ENCODE results near the gene CTNND2. TPM values are rescaled to one million over a fixed set of nuclear protein-coding genes. Genes with fewer than 3 reads are reported as not detected.
"Not testable (repeated sequence)": the region's sequence is repeated elsewhere in the genome, so short reads cannot be mapped to it uniquely, and the experiment has no call there.

Gene CTNND2
- total RNA-seq, 2 experiments from 2014 or later = not detected

- peaks cover 8% of the 10 kb centered on the region for H3K9me3 Mint-ChIP-seq
- H3K27me3 Mint-ChIP-seq (ENCODE audit: low read depth) = peaks cover 4% of the 10 kb centered on the region
- intact Hi-C loops (cut with micrococcal nuclease) = no loop called here
- H3K4me3 Mint-ChIP-seq = no peak overlapping the region
- no peaks in the 10 kb centered on the region for H3K4me1 Mint-ChIP-seq (ENCODE audit: low read depth)
- DNase-seq = no peak
- CTCF ChIA-PET = no interaction called here
- H3K36me3 Mint-ChIP-seq (ENCODE audit: low read depth) = no peaks in the 10 kb centered on the region
- H3K27ac Mint-ChIP-seq = no peak overlapping the region
These were observed 284.8 kb downstream of the CTNND2 start for GRCh38 chr5:11619339-11620024.

GRCh38 chr5:11617080-11617479, 287.2 kb downstream of the CTNND2 start:
- no peak overlapping the region for H3K27ac Mint-ChIP-seq
- intact Hi-C loops (cut with micrococcal nuclease) = no loop called here
- DNase-seq = no peak
- H3K27me3 Mint-ChIP-seq (ENCODE audit: low read depth) = peaks cover 4% of the 10 kb centered on the region
- H3K4me1 Mint-ChIP-seq (ENCODE audit: low read depth) = no peaks in the 10 kb centered on the region
- H3K4me3 Mint-ChIP-seq = no peak overlapping the region
- CTCF ChIA-PET = no interaction called here
- H3K9me3 Mint-ChIP-seq = peaks cover 2% of the 10 kb centered on the region
- H3K36me3 Mint-ChIP-seq (ENCODE audit: low read depth) = no peaks in the 10 kb centered on the region

GRCh38 chr5:11616624-11617023, 287.6 kb downstream of the CTNND2 start:
- H3K27ac Mint-ChIP-seq; DNase-seq; H3K4me3 Mint-ChIP-seq; H3K27me3 Mint-ChIP-seq (ENCODE audit: low read depth); H3K9me3 Mint-ChIP-seq; H3K4me1 Mint-ChIP-seq (ENCODE audit: low read depth); CTCF ChIA-PET; intact Hi-C loops (cut with micrococcal nuclease); H3K36me3 Mint-ChIP-seq (ENCODE audit: low read depth): not testable (repeated sequence)

- DNase-seq = no peak
- peaks cover 3% of the 10 kb centered on the region for H3K9me3 Mint-ChIP-seq
- no peaks in the 10 kb centered on the region for H3K4me1 Mint-ChIP-seq (ENCODE audit: low read depth)
- H3K27me3 Mint-ChIP-seq (ENCODE audit: low read depth) = no peaks in the 10 kb centered on the region
- CTCF ChIA-PET = no interaction called here
- H3K36me3 Mint-ChIP-seq (ENCODE audit: low read depth) = no peaks in the 10 kb centered on the region
- no peak overlapping the region for H3K27ac Mint-ChIP-seq
- intact Hi-C loops (cut with micrococcal nuclease) = no loop called here
- no peak overlapping the region for H3K4me3 Mint-ChIP-seq
These were observed 293.2 kb downstream of the CTNND2 start for GRCh38 chr5:11611011-11611410.

- intact Hi-C loops (cut with micrococcal nuclease) = no loop called here
- CTCF ChIA-PET = no interaction called here
- H3K27ac Mint-ChIP-seq = no peak overlapping the region
- no peaks in the 10 kb centered on the region for H3K4me1 Mint-ChIP-seq (ENCODE audit: low read depth)
- H3K36me3 Mint-ChIP-seq (ENCODE audit: low read depth) = no peaks in the 10 kb centered on the region
- H3K4me3 Mint-ChIP-seq = no peak overlapping the region
- peaks cover 1% of the 10 kb centered on the region for H3K9me3 Mint-ChIP-seq
- no peak for DNase-seq
- H3K27me3 Mint-ChIP-seq (ENCODE audit: low read depth) = no peaks in the 10 kb centered on the region
These were observed 294.5 kb downstream of the CTNND2 start for GRCh38 chr5:11609570-11610303.

- H3K9me3 Mint-ChIP-seq = peaks cover 1% of the 10 kb centered on the region
- no peak for DNase-seq
- no peaks in the 10 kb centered on the region for H3K4me1 Mint-ChIP-seq (ENCODE audit: low read depth)
- no peak overlapping the region for H3K27ac Mint-ChIP-seq
- H3K36me3 Mint-ChIP-seq (ENCODE audit: low read depth) = no peaks in the 10 kb centered on the region
- no peak overlapping the region for H3K4me3 Mint-ChIP-seq
- no peaks in the 10 kb centered on the region for H3K27me3 Mint-ChIP-seq (ENCODE audit: low read depth)
- intact Hi-C loops (cut with micrococcal nuclease) = no loop called here
- CTCF ChIA-PET = no interaction called here
These were observed 295.7 kb downstream of the CTNND2 start for GRCh38 chr5:11608530-11608929.

- H3K36me3 Mint-ChIP-seq (ENCODE audit: low read depth) = no peaks in the 10 kb centered on the region
- intact Hi-C loops (cut with micrococcal nuclease) = no loop called here
- H3K27ac Mint-ChIP-seq = no peak overlapping the region
- no peaks in the 10 kb centered on the region for H3K4me1 Mint-ChIP-seq (ENCODE audit: low read depth)
- H3K27me3 Mint-ChIP-seq (ENCODE audit: low read depth) = no peaks in the 10 kb centered on the region
- CTCF ChIA-PET = no interaction called here
- H3K4me3 Mint-ChIP-seq = no peak overlapping the region
- DNase-seq = no peak
- H3K9me3 Mint-ChIP-seq = peaks cover 1% of the 10 kb centered on the region
These were observed 296.2 kb downstream of the CTNND2 start for GRCh38 chr5:11607944-11608483.

GRCh38 chr5:11602298-11602697, 301.9 kb downstream of the CTNND2 start:
- CTCF ChIA-PET = no interaction called here
- no peaks in the 10 kb centered on the region for H3K36me3 Mint-ChIP-seq (ENCODE audit: low read depth)
- H3K9me3 Mint-ChIP-seq = no peaks in the 10 kb centered on the region
- no peaks in the 10 kb centered on the region for H3K4me1 Mint-ChIP-seq (ENCODE audit: low read depth)
- no peak overlapping the region for H3K27ac Mint-ChIP-seq
- H3K4me3 Mint-ChIP-seq = no peak overlapping the region
- no peaks in the 10 kb centered on the region for H3K27me3 Mint-ChIP-seq (ENCODE audit: low read depth)
- DNase-seq = no peak
- intact Hi-C loops (cut with micrococcal nuclease) = no loop called here

- intact Hi-C loops (cut with micrococcal nuclease) = no loop called here
- CTCF ChIA-PET = no interaction called here
- no peak overlapping the region for H3K4me3 Mint-ChIP-seq
- H3K4me1 Mint-ChIP-seq (ENCODE audit: low read depth) = no peaks in the 10 kb centered on the region
- H3K36me3 Mint-ChIP-seq (ENCODE audit: low read depth) = no peaks in the 10 kb centered on the region
- no peak for DNase-seq
- no peaks in the 10 kb centered on the region for H3K27me3 Mint-ChIP-seq (ENCODE audit: low read depth)
- no peaks in the 10 kb centered on the region for H3K9me3 Mint-ChIP-seq
- H3K27ac Mint-ChIP-seq = no peak overlapping the region
These were observed 304.7 kb downstream of the CTNND2 start for GRCh38 chr5:11599499-11599898.

- Mint-ChIP-seq H3K27ac (no peak overlapping the region), H3K9me3 (no peaks in the 10 kb centered on the region), H3K27me3 (ENCODE audit: low read depth) (no peaks in the 10 kb centered on the region), H3K4me1 (ENCODE audit: low read depth) (no peaks in the 10 kb centered on the region), H3K36me3 (ENCODE audit: low read depth) (no peaks in the 10 kb centered on the region), H3K4me3 (no peak overlapping the region)
- no peak for DNase-seq
- intact Hi-C loops (cut with micrococcal nuclease) = no loop called here
- CTCF ChIA-PET = interaction anchor here (0.6 to 0.8 kb wide), 3 partner anchors 9 to 804 kb away, joined by 3 to 6 read pairs (median 3); no protein-coding TSS in a partner anchor
These were observed 307.6 kb downstream of the CTNND2 start for GRCh38 chr5:11596657-11597071.

GRCh38 chr5:11596185-11596584, 308.1 kb downstream of the CTNND2 start:
- no peak overlapping the region for H3K4me3 Mint-ChIP-seq
- H3K36me3 Mint-ChIP-seq (ENCODE audit: low read depth) = no peaks in the 10 kb centered on the region
- intact Hi-C loops (cut with micrococcal nuclease) = no loop called here
- H3K27ac Mint-ChIP-seq = no peak overlapping the region
- CTCF ChIA-PET = no interaction called here
- no peaks in the 10 kb centered on the region for H3K27me3 Mint-ChIP-seq (ENCODE audit: low read depth)
- no peaks in the 10 kb centered on the region for H3K4me1 Mint-ChIP-seq (ENCODE audit: low read depth)
- H3K9me3 Mint-ChIP-seq = no peaks in the 10 kb centered on the region
- no peak for DNase-seq

GRCh38 chr5:11595045-11595444, 309.2 kb downstream of the CTNND2 start:
- CTCF ChIA-PET = no interaction called here
- intact Hi-C loops (cut with micrococcal nuclease) = no loop called here
- H3K4me3 Mint-ChIP-seq = no peak overlapping the region
- H3K27me3 Mint-ChIP-seq (ENCODE audit: low read depth) = no peaks in the 10 kb centered on the region
- H3K36me3 Mint-ChIP-seq (ENCODE audit: low read depth) = no peaks in the 10 kb centered on the region
- no peaks in the 10 kb centered on the region for H3K4me1 Mint-ChIP-seq (ENCODE audit: low read depth)
- H3K9me3 Mint-ChIP-seq = peaks cover 6% of the 10 kb centered on the region
- H3K27ac Mint-ChIP-seq = no peak overlapping the region
- DNase-seq = no peak

- DNase-seq = no peak
- intact Hi-C loops (cut with micrococcal nuclease) = no loop called here
- H3K27ac Mint-ChIP-seq = no peak overlapping the region
- CTCF ChIA-PET = no interaction called here
- no peaks in the 10 kb centered on the region for H3K36me3 Mint-ChIP-seq (ENCODE audit: low read depth)
- no peak overlapping the region for H3K4me3 Mint-ChIP-seq
- no peaks in the 10 kb centered on the region for H3K27me3 Mint-ChIP-seq (ENCODE audit: low read depth)
- H3K4me1 Mint-ChIP-seq (ENCODE audit: low read depth) = no peaks in the 10 kb centered on the region
- H3K9me3 Mint-ChIP-seq = peaks cover 6% of the 10 kb centered on the region
These were observed 310.2 kb downstream of the CTNND2 start for GRCh38 chr5:11594021-11594420.
